Sciatic nerve (tissue), 2 donors: Measurements from ENCODE around the gene HMGN2. TPM values are rescaled to one million over a fixed set of nuclear protein-coding genes. Genes with fewer than 3 reads are reported as not detected.
"Not testable (repeated sequence)": the region's sequence is repeated elsewhere in the genome, so short reads cannot be mapped to it uniquely, and the experiment has no call there.

Experiments used
- ATAC-seq: fragments of 200-7000 bp; cut with Tn5 transposase; one replicate; pipeline ENCODE4 v1.9.1; 2020; ENCODE audit warnings: mild to moderate bottlenecking, moderate library complexity
- DNase-seq: peaks from one replicate; pipeline ENCODE4 v3.0.0-alpha.2; 2020; ENCODE audit warnings: low spot score
- intact Hi-C: fragments of 100-400 bp; cut with DNase I; formaldehyde crosslinking; loops from one replicate; pipeline ENCODE4 v1.14.2; 2022
- total RNA-seq: library from RNA; stranded (reverse); fragmentation: NEBNext Ultra II Directional; extraction: Animal tissue kit (Norgen Biotek cat#: 25700); gene quantifications from one replicate; pipeline ENCODE4 v1.2.1, GENCODE V29; 2021
- donor health status: DM: no; HTN: no; CAD: no.
- donor health status: DM: no; HTN: no; CAD: no.

Gene HMGN2
- total RNA-seq, 1 donor from 2014 or later: 199 TPM

- DNase-seq: no peak
- intact Hi-C loops: no loop called here
Measured at GRCh38 chr1:26474818-26475217, 2.6 kb downstream of the HMGN2 start.

DNA sequence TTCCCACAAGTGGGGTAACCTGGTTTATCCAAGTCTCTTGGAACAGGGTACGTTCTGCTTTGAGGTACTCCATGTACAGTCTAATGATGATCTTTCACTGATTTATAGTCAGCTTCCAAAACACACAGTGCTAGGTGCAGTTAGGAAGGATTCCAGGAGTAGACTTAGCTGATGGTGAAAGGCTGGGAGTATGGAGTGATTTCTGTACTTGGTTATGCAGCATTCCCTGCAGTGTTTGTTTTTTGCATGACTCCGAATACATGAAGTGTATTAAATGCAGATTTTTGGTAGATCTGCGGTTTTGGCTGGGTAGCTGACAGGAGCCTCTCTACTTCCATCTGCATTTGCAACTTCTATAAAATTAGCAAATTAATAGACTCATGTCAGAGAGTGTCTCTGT lies 3.7 kb downstream of the HMGN2 start:
- no peak for ATAC-seq
- intact Hi-C loops: no loop called here

More at GRCh38 chr1:26474818-26475217, 2.6 kb downstream of the HMGN2 start:
- no peak for ATAC-seq

GRCh38 chr1:26476958-26477357 lies 4.7 kb downstream of the HMGN2 start:
- DNase-seq: no peak
- no peak for ATAC-seq
- intact Hi-C loops: no loop called here

More for the DNA sequence above, 3.7 kb downstream of the HMGN2 start:
- no peak for DNase-seq

GRCh38 chr1:26477446-26478152 lies 5.4 kb downstream of the HMGN2 start:
- DNase-seq (no peak), ATAC-seq (no peak)
- intact Hi-C loops: no loop called here

DNA sequence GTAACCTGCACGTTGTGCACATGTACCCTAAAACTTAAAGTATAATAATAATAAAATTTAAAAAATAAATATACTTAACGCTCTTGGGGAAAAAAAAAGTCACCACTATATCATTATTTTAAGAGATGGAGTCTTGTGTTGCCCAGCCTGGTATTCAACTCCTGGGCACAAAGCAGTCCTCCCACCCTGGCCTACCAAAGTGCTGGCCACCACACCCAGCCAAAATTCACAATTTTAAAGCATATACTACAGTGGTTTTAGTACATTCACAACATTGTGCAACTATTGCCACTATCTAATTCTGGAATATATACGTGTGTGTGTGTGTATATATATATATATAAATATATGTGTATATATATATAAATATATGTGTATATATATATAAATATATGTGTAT lies 5.9 kb downstream of the HMGN2 start:
- intact Hi-C loops: no loop called here
- no peak for ATAC-seq
- no peak for DNase-seq

DNA sequence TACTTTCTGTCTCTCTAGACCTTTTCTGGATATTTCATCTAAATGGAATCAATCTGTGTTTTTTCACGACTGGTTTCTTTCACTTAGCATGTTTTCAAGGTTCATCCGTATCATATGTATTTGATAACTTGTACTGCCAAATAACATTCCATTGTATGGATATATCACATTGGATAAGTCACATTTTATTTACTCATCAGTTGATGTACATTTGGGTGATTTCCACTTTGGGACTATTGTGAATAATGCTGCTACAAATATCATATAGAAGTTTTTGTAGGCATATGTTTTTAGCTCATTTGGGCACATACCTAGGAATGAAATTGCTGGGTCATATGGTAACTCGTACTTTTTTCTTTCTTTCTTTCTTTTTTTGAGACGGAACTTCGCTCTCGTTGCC lies 6.7 kb downstream of the HMGN2 start:
- ATAC-seq (no peak), DNase-seq (no peak)
- intact Hi-C loops: no loop called here

GRCh38 chr1:26482921-26483320 lies 10.7 kb downstream of the HMGN2 start:
- no peak for DNase-seq
- intact Hi-C loops: no loop called here
- no peak for ATAC-seq

DNA sequence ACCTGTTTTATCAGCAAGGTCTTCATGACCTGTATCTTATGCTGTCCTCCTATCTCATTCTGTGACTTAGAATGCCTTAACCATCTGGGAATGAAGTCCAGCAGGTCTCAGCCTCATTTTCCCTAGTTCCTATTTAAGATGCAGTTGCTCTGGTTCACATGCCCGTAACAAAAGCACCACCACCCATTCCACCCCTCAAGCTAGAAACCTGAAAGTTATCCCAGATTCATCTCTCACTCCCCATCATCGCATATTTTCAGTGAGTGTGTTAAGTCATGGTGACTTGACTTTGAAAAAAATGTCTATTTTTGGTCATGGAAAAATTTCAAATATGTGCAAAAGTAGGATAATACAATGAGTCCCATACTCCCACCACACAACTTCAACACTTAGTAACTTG lies 11.7 kb downstream of the HMGN2 start:
- DNase-seq (no peak), ATAC-seq (no peak)
- intact Hi-C loops: no loop called here

DNA sequence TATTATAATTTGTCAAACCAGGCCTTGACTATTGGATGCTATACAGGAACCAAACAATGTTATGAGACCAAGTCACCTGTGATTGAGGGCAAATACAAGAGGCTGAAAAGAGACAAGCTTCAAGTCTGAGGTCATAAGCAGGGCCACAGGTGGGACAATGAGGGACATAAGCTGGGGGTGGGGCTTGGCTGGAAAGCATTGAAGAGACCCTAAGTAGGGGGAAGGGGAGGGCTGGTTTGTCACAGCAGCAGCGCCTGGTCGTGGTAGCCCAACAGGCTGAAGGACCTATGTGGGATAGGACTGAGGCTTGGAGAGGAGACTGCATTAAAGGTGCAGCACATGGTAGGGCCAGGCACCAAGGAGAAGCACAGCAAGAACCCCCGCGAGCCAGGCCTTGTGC lies 17.9 kb downstream of the HMGN2 start:
- no peak for ATAC-seq
- no peak for DNase-seq
- intact Hi-C loops: no loop called here

DNA sequence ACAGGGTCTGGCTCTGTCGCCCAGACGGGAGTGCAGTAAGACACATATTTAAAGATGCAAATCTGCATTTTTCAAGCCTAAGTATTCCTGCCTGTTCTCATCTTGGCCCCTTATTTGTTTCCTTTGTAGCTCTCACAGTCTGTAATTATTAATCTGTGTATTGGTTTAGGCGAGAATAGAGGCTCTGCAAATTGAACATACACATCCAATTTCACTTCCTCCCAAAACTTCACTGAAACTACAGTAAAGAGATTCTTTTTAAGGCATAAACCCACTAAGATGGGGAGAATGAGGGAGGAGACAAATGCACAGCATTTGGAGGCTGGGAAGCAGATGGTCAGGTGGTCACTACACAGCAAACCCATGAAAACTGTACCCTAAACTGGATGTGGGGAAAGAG lies 21.0 kb downstream of the HMGN2 start:
- ATAC-seq (no peak), DNase-seq (no peak)
- intact Hi-C loops: no loop called here

GRCh38 chr1:26493938-26494337 lies 21.7 kb downstream of the HMGN2 start:
- DNase-seq: no peak
- no peak for ATAC-seq
- intact Hi-C loops: no loop called here

- no peak for ATAC-seq
- DNase-seq: no peak
- intact Hi-C loops: no loop called here
Measured at GRCh38 chr1:26496861-26497260, 24.6 kb downstream of the HMGN2 start.

- intact Hi-C loops: no loop called here
Measured at GRCh38 chr1:26498894-26499293, 26.7 kb downstream of the HMGN2 start.

GRCh38 chr1:26500488-26501175 lies 28.4 kb downstream of the HMGN2 start:
- intact Hi-C loops: no loop called here
- DNase-seq: peak; percentile 94
- ATAC-seq: peak; percentile 95

More at GRCh38 chr1:26498894-26499293, 26.7 kb downstream of the HMGN2 start:
- no peak for DNase-seq
- ATAC-seq: no peak

GRCh38 chr1:26510711-26511110 lies 38.5 kb downstream of the HMGN2 start:
- ATAC-seq, DNase-seq, intact Hi-C loops: not testable (repeated sequence)

GRCh38 chr1:26515836-26516235 lies 43.6 kb downstream of the HMGN2 start:
- ATAC-seq, DNase-seq, intact Hi-C loops: not testable (repeated sequence)

DNA sequence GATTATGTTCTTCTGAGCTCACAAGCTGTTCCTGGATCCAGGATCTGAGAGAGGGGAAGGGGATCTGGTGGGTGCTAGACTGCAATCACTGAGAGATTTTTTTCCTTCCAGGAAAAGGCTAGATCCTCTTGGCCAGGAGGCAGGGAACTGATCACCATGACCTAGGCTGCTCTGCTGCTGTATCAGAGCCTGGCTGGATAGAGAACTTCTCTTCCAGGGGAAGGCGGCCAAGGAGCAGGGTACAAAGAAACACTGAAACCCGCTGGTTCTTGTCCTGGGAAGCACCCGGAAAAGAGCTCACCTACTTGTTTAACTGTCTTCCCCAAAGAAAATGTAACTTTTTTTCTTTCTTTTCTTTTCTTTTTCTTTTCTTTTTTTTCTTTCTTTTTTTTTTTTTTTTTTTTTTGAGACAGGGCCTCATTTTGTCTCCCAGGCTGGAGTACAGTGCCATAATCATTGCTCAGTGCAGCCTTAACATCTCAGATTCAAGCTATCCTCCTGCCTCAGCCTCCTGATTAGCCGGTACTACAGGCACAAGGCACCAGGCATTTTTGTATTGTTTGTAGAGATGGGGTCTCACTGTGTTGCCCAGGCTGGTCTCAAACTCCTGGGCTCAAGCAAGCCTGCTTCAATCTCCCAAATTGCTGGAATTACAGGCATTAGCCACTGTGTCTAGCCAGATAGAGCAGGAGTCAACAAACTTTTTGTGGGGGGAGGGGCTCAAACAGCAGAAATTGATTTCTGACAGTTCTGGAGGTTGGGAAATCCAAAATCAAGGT lies 44.9 kb downstream of the HMGN2 start:
- intact Hi-C loops: no loop called here
- DNase-seq (no peak), ATAC-seq (no peak)

DNA sequence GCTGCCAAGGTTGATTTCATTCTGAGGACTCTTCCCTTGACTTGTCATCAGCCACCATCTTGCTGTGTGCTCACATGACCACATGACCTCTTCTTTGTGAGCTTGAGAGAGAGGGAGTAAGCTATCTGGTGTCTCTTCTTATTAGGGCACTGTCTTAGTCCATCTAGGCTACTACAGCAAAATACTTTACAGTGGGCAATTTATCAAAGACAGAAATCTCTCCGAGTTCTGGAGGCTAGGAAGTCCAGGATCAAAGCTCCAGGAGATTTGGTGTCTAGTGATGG lies 45.5 kb downstream of the HMGN2 start:
- ATAC-seq (no peak), DNase-seq (no peak)
- intact Hi-C loops: no loop called here

DNA sequence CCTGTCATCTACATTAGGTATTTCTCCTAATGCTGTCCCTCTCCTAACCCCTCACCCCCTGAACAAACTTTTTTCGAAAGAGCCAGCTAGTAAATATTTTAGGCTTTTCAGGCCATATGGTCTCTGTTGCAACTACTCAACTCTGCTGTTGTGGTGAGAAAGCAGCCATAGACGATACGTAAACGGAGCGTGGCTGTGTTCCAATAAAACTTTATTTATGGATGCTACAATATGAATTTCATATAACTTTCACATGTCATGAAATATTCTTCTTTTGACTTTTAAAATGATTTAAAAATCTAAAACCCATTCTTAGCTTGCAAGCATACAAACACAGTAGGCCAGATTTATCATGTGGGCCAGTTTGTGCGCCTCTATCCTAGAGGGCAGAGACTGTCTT lies 46.1 kb downstream of the HMGN2 start:
- ATAC-seq: no peak
- no peak for DNase-seq
- intact Hi-C loops: no loop called here

- no peak for DNase-seq
- intact Hi-C loops: no loop called here
- no peak for ATAC-seq
Measured at GRCh38 chr1:26520339-26520738, 48.1 kb downstream of the HMGN2 start.
